ENCODE data around the gene LEMD1.
A peak's percentile ranks its signal among the peaks of the same experiment; 100 is the strongest.
"Not testable (repeated sequence)": the region's sequence is repeated elsewhere in the genome, so short reads cannot be mapped to it uniquely, and the experiment has no call there.

The LEMD1 gene

GRCh38 chr1:205440476-205441317, 18.8 kb upstream of the LEMD1 start:
- no peaks in the 10 kb centered on the region for H3K9me3 ChIP-seq (ENCODE audit: control insufficient read depth, low read length)
- peaks cover 17% of the 10 kb centered on the region for H3K4me1 ChIP-seq (ENCODE audit: control insufficient read depth, insufficient read depth, low read length, poor library complexity, severe bottlenecking)
- peak; percentile 27 to 51 (median 46) for DNase-seq
- peak overlapping the region; percentile 57 for H3K27ac ChIP-seq (ENCODE audit: insufficient read depth, low read length, poor library complexity, severe bottlenecking)
- H3K4me3 ChIP-seq (ENCODE audit: insufficient read depth, low read depth, low read length, poor library complexity, severe bottlenecking) = peak overlapping the region; percentile 62
- H3K27me3 ChIP-seq (replicated peaks; ENCODE audit: control insufficient read depth, insufficient read depth, low read length, poor library complexity, severe bottlenecking) = no peaks in the 10 kb centered on the region
- no peaks in the 10 kb centered on the region for H3K36me3 ChIP-seq (ENCODE audit: control insufficient read depth, insufficient read depth, low read length)

DNA sequence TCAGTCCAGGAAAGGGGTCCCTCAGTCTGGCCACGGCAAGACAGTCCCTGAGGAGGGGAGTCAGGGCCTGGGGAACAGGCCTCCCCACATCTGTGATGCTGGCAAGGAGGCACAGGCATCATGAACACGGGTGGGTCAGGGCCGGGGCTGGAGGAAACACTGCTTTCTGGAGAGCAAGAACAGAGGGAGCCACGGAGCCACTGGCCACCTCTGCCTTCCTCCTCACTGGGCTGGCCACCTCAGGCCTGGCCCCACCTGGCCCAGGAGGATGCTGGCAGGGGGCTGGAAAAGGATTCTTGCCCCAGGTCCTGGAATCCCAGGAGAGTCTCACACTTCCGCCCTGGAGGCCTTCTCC, 18.2 kb upstream of the LEMD1 start:
- no peak for DNase-seq
- Histone ChIP-seq H3K4me3 (ENCODE audit: insufficient read depth, low read depth, low read length, poor library complexity, severe bottlenecking) (no peak overlapping the region), H3K27ac (ENCODE audit: insufficient read depth, low read length, poor library complexity, severe bottlenecking) (peak overlapping the region; percentile 57), H3K9me3 (ENCODE audit: control insufficient read depth, low read length) (no peaks in the 10 kb centered on the region), H3K36me3 (ENCODE audit: control insufficient read depth, insufficient read depth, low read length) (no peaks in the 10 kb centered on the region), H3K4me1 (ENCODE audit: control insufficient read depth, insufficient read depth, low read length, poor library complexity, severe bottlenecking) (peaks cover 17% of the 10 kb centered on the region), H3K27me3 (replicated peaks; ENCODE audit: control insufficient read depth, insufficient read depth, low read length, poor library complexity, severe bottlenecking) (no peaks in the 10 kb centered on the region)

GRCh38 chr1:205438213-205439158, 16.6 kb upstream of the LEMD1 start:
- no peak overlapping the region for H3K27ac ChIP-seq (ENCODE audit: insufficient read depth, low read length, poor library complexity, severe bottlenecking)
- H3K9me3 ChIP-seq (ENCODE audit: control insufficient read depth, low read length) = no peaks in the 10 kb centered on the region
- H3K36me3 ChIP-seq (ENCODE audit: control insufficient read depth, insufficient read depth, low read length) = no peaks in the 10 kb centered on the region
- H3K4me1 ChIP-seq (ENCODE audit: control insufficient read depth, insufficient read depth, low read length, poor library complexity, severe bottlenecking) = peaks cover 17% of the 10 kb centered on the region
- no peaks in the 10 kb centered on the region for H3K27me3 ChIP-seq (replicated peaks; ENCODE audit: control insufficient read depth, insufficient read depth, low read length, poor library complexity, severe bottlenecking)
- H3K4me3 ChIP-seq (ENCODE audit: insufficient read depth, low read depth, low read length, poor library complexity, severe bottlenecking) = no peak overlapping the region
- DNase-seq = no peak

DNA sequence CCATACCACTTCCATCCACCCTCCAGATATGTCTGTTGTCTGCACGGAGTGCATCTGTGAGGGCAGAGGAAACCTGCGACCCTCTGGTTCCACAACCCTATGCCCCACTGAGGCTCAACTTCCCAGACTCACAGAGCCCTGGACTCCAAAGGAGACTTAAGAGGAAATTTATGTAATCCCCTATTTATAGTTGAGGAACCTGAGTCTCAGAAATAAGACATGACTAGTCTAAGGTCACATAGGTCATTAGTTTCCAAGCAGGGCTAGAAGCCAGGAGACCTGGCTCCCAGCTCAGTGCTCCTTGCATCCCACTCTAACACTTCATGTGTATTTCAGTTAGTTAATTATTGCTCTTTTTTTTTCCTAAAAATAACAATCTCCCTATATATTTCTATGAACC, 15.7 kb upstream of the LEMD1 start:
- H3K27me3 ChIP-seq (replicated peaks; ENCODE audit: control insufficient read depth, insufficient read depth, low read length, poor library complexity, severe bottlenecking) = no peaks in the 10 kb centered on the region
- H3K4me3 ChIP-seq (ENCODE audit: insufficient read depth, low read depth, low read length, poor library complexity, severe bottlenecking) = no peak overlapping the region
- H3K36me3 ChIP-seq (ENCODE audit: control insufficient read depth, insufficient read depth, low read length) = no peaks in the 10 kb centered on the region
- peaks cover 17% of the 10 kb centered on the region for H3K4me1 ChIP-seq (ENCODE audit: control insufficient read depth, insufficient read depth, low read length, poor library complexity, severe bottlenecking)
- no peak overlapping the region for H3K27ac ChIP-seq (ENCODE audit: insufficient read depth, low read length, poor library complexity, severe bottlenecking)
- DNase-seq = no peak
- H3K9me3 ChIP-seq (ENCODE audit: control insufficient read depth, low read length) = no peaks in the 10 kb centered on the region

GRCh38 chr1:205436776-205437410, 15.0 kb upstream of the LEMD1 start:
- DNase-seq = no peak
- Histone ChIP-seq H3K4me1 (ENCODE audit: control insufficient read depth, insufficient read depth, low read length, poor library complexity, severe bottlenecking) (peaks cover 17% of the 10 kb centered on the region), H3K4me3 (ENCODE audit: insufficient read depth, low read depth, low read length, poor library complexity, severe bottlenecking) (no peak overlapping the region), H3K36me3 (ENCODE audit: control insufficient read depth, insufficient read depth, low read length) (no peaks in the 10 kb centered on the region), H3K9me3 (ENCODE audit: control insufficient read depth, low read length) (no peaks in the 10 kb centered on the region), H3K27ac (ENCODE audit: insufficient read depth, low read length, poor library complexity, severe bottlenecking) (no peak overlapping the region), H3K27me3 (replicated peaks; ENCODE audit: control insufficient read depth, insufficient read depth, low read length, poor library complexity, severe bottlenecking) (no peaks in the 10 kb centered on the region)

- Histone ChIP-seq H3K4me1 (ENCODE audit: control insufficient read depth, insufficient read depth, low read length, poor library complexity, severe bottlenecking) (peaks cover 10% of the 10 kb centered on the region), H3K9me3 (ENCODE audit: control insufficient read depth, low read length) (no peaks in the 10 kb centered on the region), H3K36me3 (ENCODE audit: control insufficient read depth, insufficient read depth, low read length) (no peaks in the 10 kb centered on the region), H3K27ac (ENCODE audit: insufficient read depth, low read length, poor library complexity, severe bottlenecking) (no peak overlapping the region), H3K27me3 (replicated peaks; ENCODE audit: control insufficient read depth, insufficient read depth, low read length, poor library complexity, severe bottlenecking) (no peaks in the 10 kb centered on the region), H3K4me3 (ENCODE audit: insufficient read depth, low read depth, low read length, poor library complexity, severe bottlenecking) (no peak overlapping the region)
- DNase-seq = no peak
These were observed 14.0 kb upstream of the LEMD1 start for GRCh38 chr1:205435578-205436573.

GRCh38 chr1:205434738-205435137, 12.9 kb upstream of the LEMD1 start:
- no peak for DNase-seq
- no peak overlapping the region for H3K27ac ChIP-seq (ENCODE audit: insufficient read depth, low read length, poor library complexity, severe bottlenecking)
- H3K4me3 ChIP-seq (ENCODE audit: insufficient read depth, low read depth, low read length, poor library complexity, severe bottlenecking) = no peak overlapping the region
- H3K4me1 ChIP-seq (ENCODE audit: control insufficient read depth, insufficient read depth, low read length, poor library complexity, severe bottlenecking) = peaks cover 3% of the 10 kb centered on the region
- no peaks in the 10 kb centered on the region for H3K9me3 ChIP-seq (ENCODE audit: control insufficient read depth, low read length)
- H3K36me3 ChIP-seq (ENCODE audit: control insufficient read depth, insufficient read depth, low read length) = no peaks in the 10 kb centered on the region
- H3K27me3 ChIP-seq (replicated peaks; ENCODE audit: control insufficient read depth, insufficient read depth, low read length, poor library complexity, severe bottlenecking) = no peaks in the 10 kb centered on the region

DNA sequence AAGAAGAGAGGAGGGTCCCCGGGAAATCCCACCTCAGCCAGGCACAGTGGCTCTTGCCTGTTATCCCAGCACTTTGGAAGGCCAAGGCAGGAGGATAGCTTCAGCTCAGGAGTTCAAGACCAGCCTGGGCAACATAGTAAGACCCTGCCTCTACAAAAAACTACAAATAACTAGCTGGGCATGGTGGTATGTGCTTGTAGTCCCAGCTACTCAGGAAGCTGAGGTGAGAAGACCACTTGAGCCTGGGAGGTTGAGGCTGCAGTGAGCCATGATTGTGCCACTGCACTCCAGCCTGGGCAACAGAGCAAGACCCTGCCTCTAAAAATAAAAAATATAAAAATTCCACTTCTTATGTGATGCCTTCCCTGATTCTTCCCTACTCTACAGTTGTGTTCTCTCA, 10.8 kb upstream of the LEMD1 start:
- DNase-seq; H3K9me3 ChIP-seq (ENCODE audit: control insufficient read depth, low read length); H3K36me3 ChIP-seq (ENCODE audit: control insufficient read depth, insufficient read depth, low read length); H3K4me1 ChIP-seq (ENCODE audit: control insufficient read depth, insufficient read depth, low read length, poor library complexity, severe bottlenecking); H3K27me3 ChIP-seq (replicated peaks; ENCODE audit: control insufficient read depth, insufficient read depth, low read length, poor library complexity, severe bottlenecking); H3K27ac ChIP-seq (ENCODE audit: insufficient read depth, low read length, poor library complexity, severe bottlenecking); H3K4me3 ChIP-seq (ENCODE audit: insufficient read depth, low read depth, low read length, poor library complexity, severe bottlenecking): not testable (repeated sequence)

DNA sequence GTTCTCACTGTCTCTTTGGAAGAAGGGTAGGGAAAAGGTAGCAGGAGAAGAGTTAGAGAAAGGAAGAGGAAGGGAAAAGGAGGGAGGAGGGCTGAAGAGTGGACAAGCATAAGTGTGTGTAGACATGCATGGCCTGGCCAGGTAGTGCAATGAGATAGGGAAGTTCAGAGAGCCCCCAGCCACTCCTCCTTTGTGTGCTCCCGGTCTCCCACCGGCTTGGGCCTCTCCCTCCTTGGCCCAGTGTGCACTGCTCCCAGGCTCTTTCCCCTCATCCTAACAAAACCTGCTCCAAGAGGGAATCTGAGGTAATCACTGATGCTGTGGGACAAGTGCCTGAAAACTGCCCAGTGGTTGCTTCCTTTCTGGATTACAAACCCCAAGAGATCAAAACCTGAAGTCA, 10.3 kb upstream of the LEMD1 start:
- no peak for DNase-seq
- peaks cover 3% of the 10 kb centered on the region for H3K4me1 ChIP-seq (ENCODE audit: control insufficient read depth, insufficient read depth, low read length, poor library complexity, severe bottlenecking)
- H3K27ac ChIP-seq (ENCODE audit: insufficient read depth, low read length, poor library complexity, severe bottlenecking) = no peak overlapping the region
- H3K36me3 ChIP-seq (ENCODE audit: control insufficient read depth, insufficient read depth, low read length) = no peaks in the 10 kb centered on the region
- H3K9me3 ChIP-seq (ENCODE audit: control insufficient read depth, low read length) = no peaks in the 10 kb centered on the region
- H3K4me3 ChIP-seq (ENCODE audit: insufficient read depth, low read depth, low read length, poor library complexity, severe bottlenecking) = no peak overlapping the region
- no peaks in the 10 kb centered on the region for H3K27me3 ChIP-seq (replicated peaks; ENCODE audit: control insufficient read depth, insufficient read depth, low read length, poor library complexity, severe bottlenecking)

Data from effector memory CD4-positive, alpha-beta T cell (primary cell).